ENCODE measurements around the gene P2RX7. TPM values are rescaled to one million over a fixed set of nuclear protein-coding genes. Genes with fewer than 3 reads are reported as not detected.

Gene P2RX7
- total RNA-seq, 1 experiment from 2014 or later: 0.23 TPM

DNA sequence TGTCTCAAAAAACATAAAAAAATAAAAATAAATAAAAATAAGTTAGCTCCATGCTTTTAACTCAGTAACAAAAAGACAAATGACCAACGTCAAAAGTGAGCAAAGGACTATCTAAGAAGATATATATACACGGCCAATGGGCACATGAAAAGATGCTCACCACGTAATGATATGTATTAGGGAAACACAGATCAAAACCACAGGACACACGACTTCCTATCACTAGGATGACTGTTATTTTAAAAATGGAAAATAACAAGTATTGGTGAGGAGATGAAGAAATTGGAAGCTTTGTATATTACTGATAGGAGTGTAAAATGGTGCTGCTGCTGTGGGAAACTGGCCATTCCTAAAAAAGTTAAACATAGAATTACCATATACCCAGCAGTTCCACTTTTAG is 20.2 kb upstream of the P2RX7 start:
- intact Hi-C loops (cut with micrococcal nuclease; ENCODE audit: unreplicated experiment): no loop called here

DNA sequence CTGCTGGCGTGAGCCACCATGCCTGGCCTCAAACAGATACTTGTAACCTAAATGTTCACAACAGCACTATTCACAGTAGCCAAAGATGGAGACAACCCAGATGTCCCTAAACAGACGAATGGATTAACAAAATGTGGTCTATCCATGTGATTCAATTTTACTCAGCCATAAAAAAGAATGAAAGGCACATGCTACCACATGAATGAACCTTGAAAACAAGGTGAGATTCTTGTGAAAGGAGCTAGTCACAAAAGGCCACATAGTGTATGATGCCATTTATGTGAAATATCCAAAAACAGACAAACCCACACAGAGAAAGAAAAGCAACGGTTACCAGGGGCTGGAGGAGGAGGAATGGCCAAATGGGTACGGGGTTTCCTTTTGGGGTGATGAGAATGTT is 19.6 kb upstream of the P2RX7 start:
- intact Hi-C loops (cut with micrococcal nuclease; ENCODE audit: unreplicated experiment) (no loop called here), in situ Hi-C loops (cut with HindIII; ENCODE audit: low pct_unique_long_range_greater_than_20kb, low sequenced_read_pairs) (no loop called here)
- Histone ChIP-seq H3K4me1 (ENCODE audit: control insufficient read depth, insufficient read depth, low read length) (no peaks in the 10 kb centered on the region), H3K9me3 (ENCODE audit: control insufficient read depth, insufficient read depth, low read depth, low read length) (no peaks in the 10 kb centered on the region), H3K36me3 (ENCODE audit: control insufficient read depth, insufficient read depth, low read length) (no peaks in the 10 kb centered on the region), H3K27ac (ENCODE audit: low read length) (no peak overlapping the region), H3K27me3 (ENCODE audit: control insufficient read depth, insufficient read depth, low read length) (no peaks in the 10 kb centered on the region), H3K4me3 (ENCODE audit: low read depth in 2 of 2, low read length in 2 of 2) (no peak overlapping the region)
- ATAC-seq (no peak), DNase-seq (ENCODE audit: low read depth, low spot score) (no peak)
- TF ChIP-seq TCF7L2 (IDR thresholded peaks at IDR 0.05; ENCODE audit: low read depth, low read length) (no peak), SIN3A (IDR thresholded peaks at IDR 0.05; ENCODE audit: borderline replicate concordance, insufficient read depth, low read depth, low read length) (no peak), POLR2AphosphoS5 (IDR thresholded peaks at IDR 0.05; ENCODE audit: low read depth, low read length) (no peak)
- TF ChIP-seq, protein P1, sequence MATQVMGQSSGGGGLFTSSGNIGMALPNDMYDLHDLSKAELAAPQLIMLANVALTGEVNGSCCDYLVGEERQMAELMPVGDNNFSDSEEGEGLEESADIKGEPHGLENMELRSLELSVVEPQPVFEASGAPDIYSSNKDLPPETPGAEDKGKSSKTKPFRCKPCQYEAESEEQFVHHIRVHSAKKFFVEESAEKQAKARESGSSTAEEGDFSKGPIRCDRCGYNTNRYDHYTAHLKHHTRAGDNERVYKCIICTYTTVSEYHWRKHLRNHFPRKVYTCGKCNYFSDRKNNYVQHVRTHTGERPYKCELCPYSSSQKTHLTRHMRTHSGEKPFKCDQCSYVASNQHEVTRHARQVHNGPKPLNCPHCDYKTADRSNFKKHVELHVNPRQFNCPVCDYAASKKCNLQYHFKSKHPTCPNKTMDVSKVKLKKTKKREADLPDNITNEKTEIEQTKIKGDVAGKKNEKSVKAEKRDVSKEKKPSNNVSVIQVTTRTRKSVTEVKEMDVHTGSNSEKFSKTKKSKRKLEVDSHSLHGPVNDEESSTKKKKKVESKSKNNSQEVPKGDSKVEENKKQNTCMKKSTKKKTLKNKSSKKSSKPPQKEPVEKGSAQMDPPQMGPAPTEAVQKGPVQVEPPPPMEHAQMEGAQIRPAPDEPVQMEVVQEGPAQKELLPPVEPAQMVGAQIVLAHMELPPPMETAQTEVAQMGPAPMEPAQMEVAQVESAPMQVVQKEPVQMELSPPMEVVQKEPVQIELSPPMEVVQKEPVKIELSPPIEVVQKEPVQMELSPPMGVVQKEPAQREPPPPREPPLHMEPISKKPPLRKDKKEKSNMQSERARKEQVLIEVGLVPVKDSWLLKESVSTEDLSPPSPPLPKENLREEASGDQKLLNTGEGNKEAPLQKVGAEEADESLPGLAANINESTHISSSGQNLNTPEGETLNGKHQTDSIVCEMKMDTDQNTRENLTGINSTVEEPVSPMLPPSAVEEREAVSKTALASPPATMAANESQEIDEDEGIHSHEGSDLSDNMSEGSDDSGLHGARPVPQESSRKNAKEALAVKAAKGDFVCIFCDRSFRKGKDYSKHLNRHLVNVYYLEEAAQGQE (IDR thresholded peaks at IDR 0.05; ENCODE audit: insufficient read depth in 1 of 2, low read depth in 2 of 2, low read length in 1 of 2): no peak
- TF ChIP-seq, protein P2, sequence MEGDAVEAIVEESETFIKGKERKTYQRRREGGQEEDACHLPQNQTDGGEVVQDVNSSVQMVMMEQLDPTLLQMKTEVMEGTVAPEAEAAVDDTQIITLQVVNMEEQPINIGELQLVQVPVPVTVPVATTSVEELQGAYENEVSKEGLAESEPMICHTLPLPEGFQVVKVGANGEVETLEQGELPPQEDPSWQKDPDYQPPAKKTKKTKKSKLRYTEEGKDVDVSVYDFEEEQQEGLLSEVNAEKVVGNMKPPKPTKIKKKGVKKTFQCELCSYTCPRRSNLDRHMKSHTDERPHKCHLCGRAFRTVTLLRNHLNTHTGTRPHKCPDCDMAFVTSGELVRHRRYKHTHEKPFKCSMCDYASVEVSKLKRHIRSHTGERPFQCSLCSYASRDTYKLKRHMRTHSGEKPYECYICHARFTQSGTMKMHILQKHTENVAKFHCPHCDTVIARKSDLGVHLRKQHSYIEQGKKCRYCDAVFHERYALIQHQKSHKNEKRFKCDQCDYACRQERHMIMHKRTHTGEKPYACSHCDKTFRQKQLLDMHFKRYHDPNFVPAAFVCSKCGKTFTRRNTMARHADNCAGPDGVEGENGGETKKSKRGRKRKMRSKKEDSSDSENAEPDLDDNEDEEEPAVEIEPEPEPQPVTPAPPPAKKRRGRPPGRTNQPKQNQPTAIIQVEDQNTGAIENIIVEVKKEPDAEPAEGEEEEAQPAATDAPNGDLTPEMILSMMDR (IDR thresholded peaks at IDR 0.05): no peak
- CTCF ChIA-PET: no interaction called here
- no TSS peak for BruUV-seq (replicated peaks)
- POLR2A ChIA-PET: no interaction called here

More for the DNA sequence above, 20.2 kb upstream of the P2RX7 start:
- in situ Hi-C loops (cut with HindIII; ENCODE audit: low pct_unique_long_range_greater_than_20kb, low sequenced_read_pairs): no loop called here
- DNase-seq (ENCODE audit: low read depth, low spot score) (no peak), ATAC-seq (no peak)
- TF ChIP-seq, protein P1 (IDR thresholded peaks at IDR 0.05; ENCODE audit: insufficient read depth in 1 of 2, low read depth in 2 of 2, low read length in 1 of 2): no peak
- TF ChIP-seq TCF7L2 (IDR thresholded peaks at IDR 0.05; ENCODE audit: low read depth, low read length): no peak
- TF ChIP-seq SIN3A (IDR thresholded peaks at IDR 0.05; ENCODE audit: borderline replicate concordance, insufficient read depth, low read depth, low read length): no peak
- TF ChIP-seq, protein P2 (IDR thresholded peaks at IDR 0.05): no peak
- no peak for TF ChIP-seq POLR2AphosphoS5 (IDR thresholded peaks at IDR 0.05; ENCODE audit: low read depth, low read length)
- BruUV-seq (replicated peaks): no TSS peak
- ChIA-PET CTCF (interaction anchor here (0.5 kb wide), 1 partner anchor 42 kb away, joined by 3 read pairs; no protein-coding TSS in a partner anchor), POLR2A (no interaction called here)
- H3K27me3 ChIP-seq (ENCODE audit: control insufficient read depth, insufficient read depth, low read length): no peaks in the 10 kb centered on the region
- no peaks in the 10 kb centered on the region for H3K36me3 ChIP-seq (ENCODE audit: control insufficient read depth, insufficient read depth, low read length)
- no peak overlapping the region for H3K4me3 ChIP-seq (ENCODE audit: low read depth in 2 of 2, low read length in 2 of 2)
- no peaks in the 10 kb centered on the region for H3K4me1 ChIP-seq (ENCODE audit: control insufficient read depth, insufficient read depth, low read length)
- no peak overlapping the region for H3K27ac ChIP-seq (ENCODE audit: low read length)
- H3K9me3 ChIP-seq (ENCODE audit: control insufficient read depth, insufficient read depth, low read depth, low read length): no peaks in the 10 kb centered on the region

All from Panc1 (cell line).